Testis (tissue), 3 donors: ENCODE data around the gene SLC25A21. TPM values are rescaled to one million over a fixed set of nuclear protein-coding genes. Genes with fewer than 3 reads are reported as not detected.
A peak's percentile ranks its signal among the peaks of the same experiment; 100 is the strongest.

Experiments
- DNase-seq: peaks from one replicate; pipeline ENCODE4 v3.0.0-alpha.2; 2019
- H3K27ac ChIP-seq, 2 donors: fragments of 200-600 bp; sonication (generic); one replicate each; pipeline ENCODE4 v1.5.1; 2019
- H3K27me3 ChIP-seq: fragments of 200-600 bp; sonication (generic); one replicate; pipeline ENCODE4 v1.5.1; 2019
- H3K36me3 ChIP-seq: fragments of 200-600 bp; sonication (generic); one replicate; pipeline ENCODE4 v1.5.1; 2017; ENCODE audit warnings: low read depth; ENCODE audit errors: missing control alignments
- H3K4me1 ChIP-seq: fragments of 200-600 bp; sonication (generic); one replicate; pipeline ENCODE4 v1.5.1; 2019
- H3K4me3 ChIP-seq, 2 donors: fragments of 200-600 bp; sonication (generic); one replicate each; pipeline ENCODE4 v1.5.1; 2017 to 2019
- H3K9me3 ChIP-seq: fragments of 200-600 bp; sonication (generic); one replicate; pipeline ENCODE4 v1.5.1; 2017
- POLR2A ChIP-seq: fragments of 450-650 bp; IDR thresholded peaks from one replicate; pipeline ENCODE4 v1.6.1; 2017; ENCODE audit warnings: antibody characterized with exemption, mild to moderate bottlenecking, moderate library complexity
- WGBS, 2 donors: methylation state at CpG; one replicate each; pipeline ENCODE4 v1.1.5; 2018; 5-methylcytosine and 5-hydroxymethylcytosine counted together
- intact Hi-C: fragments of 100-400 bp; cut with DNase I; formaldehyde crosslinking; loops from one replicate; pipeline ENCODE4 v1.15.1; 2023; ENCODE audit warnings: low total_unique reads
- polyA plus RNA-seq: library from polyadenylated mRNA; stranded (reverse); fragments of 350-450 nt; fragmentation: Illumina TruSeq; extraction: RNeasy Lipid Tissue Mini Kit (QIAGEN cat#74804); gene quantifications from one replicate; pipeline ENCODE4 v1.2.3, GENCODE V29; 2014; ENCODE audit warnings: low read depth, low replicate concordance; ENCODE audit not compliant: insufficient read depth
- total RNA-seq, 2 donors: library from RNA; depleted of rRNA; stranded (reverse); fragments of >200 nt; gene quantifications; one replicate each; pipeline ENCODE4 v1.2.3, GENCODE V29; 2016
- TF ChIP-seq, protein P1 (sequence below), 3 experiments: fragments of 450-650 bp in 2 of 3; fragments of 200-600 bp in 1 of 3; sonication (generic) in 1 of 3; IDR thresholded peaks; one replicate each; pipeline ENCODE4 v1.5.1; 2016 to 2019; ENCODE audit warnings: antibody characterized with exemption in 3 of 3, mild to moderate bottlenecking in 2 of 3, moderate library complexity in 1 of 3

SLC25A21 gene
- total and polyA plus RNA-seq, 3 donors from 2014 or later = 4.4 to 16.0 (median 13.6) TPM

DNA sequence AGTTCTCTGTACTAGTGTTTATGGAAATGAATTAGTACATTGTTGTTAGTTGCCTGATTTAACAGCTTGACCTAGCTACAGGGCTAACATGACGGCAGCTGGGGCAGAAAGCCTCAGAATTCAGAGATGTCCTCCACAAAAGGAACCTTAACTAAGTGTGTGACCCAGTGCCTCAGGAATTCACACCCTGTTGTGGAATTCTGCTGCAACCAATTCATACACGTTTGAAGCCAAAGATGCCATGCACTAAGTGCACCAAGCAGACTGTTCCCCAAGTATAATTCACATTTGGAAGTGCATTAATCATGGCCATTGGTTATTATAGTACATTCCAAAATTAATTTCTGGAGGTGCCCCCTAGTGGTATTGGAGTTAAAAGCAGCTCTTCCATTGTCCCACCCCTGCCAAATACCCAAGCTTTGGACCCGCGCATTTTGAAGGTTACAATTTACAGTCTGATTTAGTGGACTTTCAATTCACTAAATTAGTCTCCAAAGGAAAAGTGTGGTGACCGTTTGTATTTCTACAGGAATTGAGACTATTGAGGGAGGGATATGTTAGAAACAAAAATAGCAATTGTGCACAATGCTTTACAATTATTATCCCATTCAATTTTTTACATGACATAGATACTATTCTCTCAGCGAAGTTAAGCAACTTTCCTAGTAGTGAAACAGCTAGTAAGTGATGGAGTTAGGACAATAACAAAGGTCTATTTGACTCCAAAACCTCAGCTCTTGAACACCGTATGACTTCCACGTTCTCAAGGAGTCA lies 424.8 kb downstream of the SLC25A21 start:
- Histone ChIP-seq H3K4me3 (no peak overlapping the region), H3K4me1 (no peaks in the 10 kb centered on the region), H3K9me3 (no peaks in the 10 kb centered on the region), H3K27me3 (no peaks in the 10 kb centered on the region), H3K36me3 (no peaks in the 10 kb centered on the region), H3K27ac (no peak overlapping the region)
- intact Hi-C loops = no loop called here
- DNase-seq = no peak
- WGBS, 2 donors = 51% methylated on average over 8 of the region's 8 CpGs
- TF ChIP-seq POLR2A = no peak
- TF ChIP-seq, protein P1, sequence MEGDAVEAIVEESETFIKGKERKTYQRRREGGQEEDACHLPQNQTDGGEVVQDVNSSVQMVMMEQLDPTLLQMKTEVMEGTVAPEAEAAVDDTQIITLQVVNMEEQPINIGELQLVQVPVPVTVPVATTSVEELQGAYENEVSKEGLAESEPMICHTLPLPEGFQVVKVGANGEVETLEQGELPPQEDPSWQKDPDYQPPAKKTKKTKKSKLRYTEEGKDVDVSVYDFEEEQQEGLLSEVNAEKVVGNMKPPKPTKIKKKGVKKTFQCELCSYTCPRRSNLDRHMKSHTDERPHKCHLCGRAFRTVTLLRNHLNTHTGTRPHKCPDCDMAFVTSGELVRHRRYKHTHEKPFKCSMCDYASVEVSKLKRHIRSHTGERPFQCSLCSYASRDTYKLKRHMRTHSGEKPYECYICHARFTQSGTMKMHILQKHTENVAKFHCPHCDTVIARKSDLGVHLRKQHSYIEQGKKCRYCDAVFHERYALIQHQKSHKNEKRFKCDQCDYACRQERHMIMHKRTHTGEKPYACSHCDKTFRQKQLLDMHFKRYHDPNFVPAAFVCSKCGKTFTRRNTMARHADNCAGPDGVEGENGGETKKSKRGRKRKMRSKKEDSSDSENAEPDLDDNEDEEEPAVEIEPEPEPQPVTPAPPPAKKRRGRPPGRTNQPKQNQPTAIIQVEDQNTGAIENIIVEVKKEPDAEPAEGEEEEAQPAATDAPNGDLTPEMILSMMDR (IDR thresholded peaks at IDR 0.05) = peak; percentile 11 to 46 (median 27)

DNA sequence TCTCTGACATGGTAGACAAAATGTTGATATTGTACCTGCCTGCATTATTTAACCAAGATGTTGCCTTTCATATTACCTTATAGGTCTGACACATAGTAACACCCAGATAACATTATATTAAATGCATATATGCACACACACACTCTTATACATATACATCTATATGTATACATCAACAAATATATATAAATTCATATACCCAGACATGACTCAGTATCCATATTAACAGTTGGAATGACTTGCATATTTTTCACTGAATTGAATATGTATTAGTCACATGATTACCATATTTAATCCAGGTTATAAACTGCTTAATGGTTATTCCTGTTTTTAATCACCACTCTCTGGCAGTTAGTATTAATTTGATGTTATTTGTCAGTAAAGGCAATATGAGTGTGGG lies 425.5 kb downstream of the SLC25A21 start:
- DNase-seq = no peak
- Histone ChIP-seq H3K27me3 (no peaks in the 10 kb centered on the region), H3K36me3 (no peaks in the 10 kb centered on the region), H3K9me3 (no peaks in the 10 kb centered on the region), H3K27ac (no peak overlapping the region), H3K4me1 (no peaks in the 10 kb centered on the region), H3K4me3 (no peak overlapping the region)
- TF ChIP-seq, protein P1 (IDR thresholded peaks at IDR 0.05) = no peak
- intact Hi-C loops = no loop called here

DNA sequence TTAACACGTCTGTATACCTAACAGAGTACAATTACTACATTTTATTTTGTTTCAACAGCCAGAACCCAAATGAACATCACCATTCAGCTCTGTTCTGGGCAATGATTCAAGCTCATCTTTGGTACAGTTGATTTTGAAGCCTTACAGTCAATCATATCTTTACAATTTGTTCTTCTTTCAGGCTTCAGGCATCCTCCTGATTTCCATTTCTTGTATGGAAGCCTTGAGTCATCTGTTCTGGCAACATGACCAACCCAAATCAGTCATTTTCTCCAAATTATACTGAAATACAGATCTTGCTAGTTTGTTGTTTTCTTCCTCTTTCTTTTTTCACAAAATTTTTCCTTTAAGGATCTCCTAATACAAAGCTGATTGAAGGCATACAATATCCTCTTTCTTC lies 430.5 kb downstream of the SLC25A21 start:
- no peak for DNase-seq
- Histone ChIP-seq H3K4me3 (no peak overlapping the region), H3K36me3 (no peaks in the 10 kb centered on the region), H3K27ac (no peak overlapping the region), H3K9me3 (no peaks in the 10 kb centered on the region), H3K27me3 (no peaks in the 10 kb centered on the region), H3K4me1 (no peaks in the 10 kb centered on the region)
- 32 to 54% methylated on average over 1 of the region's 1 CpG for WGBS, 2 donors
- intact Hi-C loops = no loop called here
- TF ChIP-seq, protein P1 (IDR thresholded peaks at IDR 0.05) = no peak
- TF ChIP-seq POLR2A = no peak

DNA sequence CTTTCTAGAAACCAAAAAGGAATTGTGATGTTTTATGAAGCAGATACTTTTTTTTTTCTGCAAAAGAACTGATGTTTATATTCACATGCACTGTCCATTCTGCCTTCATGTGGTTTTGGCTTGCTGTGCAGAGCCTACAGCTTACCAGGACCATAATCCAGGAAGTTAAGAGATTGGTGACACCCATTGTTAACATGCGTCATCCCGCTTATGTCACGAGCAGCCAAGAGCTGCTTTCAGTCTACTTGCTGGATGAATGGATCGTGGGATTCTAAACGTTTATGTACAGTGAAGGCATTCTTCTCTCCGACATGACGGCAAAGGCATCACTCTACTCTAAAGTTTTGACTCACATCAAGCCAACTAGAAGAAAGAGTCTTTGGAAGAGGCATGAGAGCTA lies 434.1 kb downstream of the SLC25A21 start:
- H3K27me3 ChIP-seq = no peaks in the 10 kb centered on the region
- no peaks in the 10 kb centered on the region for H3K4me1 ChIP-seq
- TF ChIP-seq POLR2A = no peak
- TF ChIP-seq, protein P1 (IDR thresholded peaks at IDR 0.05) = no peak
- no peaks in the 10 kb centered on the region for H3K9me3 ChIP-seq
- H3K27ac ChIP-seq = no peak overlapping the region
- DNase-seq = no peak
- no peaks in the 10 kb centered on the region for H3K36me3 ChIP-seq
- no peak overlapping the region for H3K4me3 ChIP-seq
- 88 to 91% methylated on average over 7 of the region's 7 CpGs for WGBS, 2 donors
- intact Hi-C loops = no loop called here

DNA sequence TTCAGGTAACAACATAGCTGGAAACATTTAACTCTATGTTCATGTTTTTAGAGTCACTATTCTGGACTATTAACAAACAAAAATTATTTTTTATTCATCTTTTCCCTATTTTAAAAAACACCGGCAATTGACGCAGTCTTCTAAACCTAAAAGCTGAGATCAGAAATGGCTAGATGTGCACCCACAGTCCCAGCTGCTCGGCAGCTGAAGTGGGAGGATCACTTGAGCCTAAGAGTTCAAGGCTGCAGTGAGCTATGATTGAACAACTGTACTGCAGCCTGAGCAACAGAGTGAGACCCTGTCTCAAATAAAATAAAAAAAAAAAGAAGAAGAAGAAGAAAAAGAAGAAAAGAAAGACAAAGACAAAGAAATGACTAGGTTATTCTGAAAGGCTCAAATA lies 446.3 kb downstream of the SLC25A21 start:
- intact Hi-C loops = no loop called here
- Histone ChIP-seq H3K4me1 (no peaks in the 10 kb centered on the region), H3K27ac (no peak overlapping the region), H3K36me3 (no peaks in the 10 kb centered on the region), H3K4me3 (no peak overlapping the region), H3K9me3 (no peaks in the 10 kb centered on the region), H3K27me3 (no peaks in the 10 kb centered on the region)
- 66 to 68% methylated on average over 3 of the region's 3 CpGs for WGBS, 2 donors
- DNase-seq = no peak
- TF ChIP-seq, protein P1 (IDR thresholded peaks at IDR 0.05) = no peak
- TF ChIP-seq POLR2A = no peak
